K562 (cell line): ENCODE data around the gene RYR3. TPM values are rescaled to one million over a fixed set of nuclear protein-coding genes. Genes with fewer than 3 reads are reported as not detected.

ENCODE experiments used
- ATAC-seq: fragments of 200-7000 bp; cut with Tn5 transposase; 3 replicates; pipeline ENCODE4 v1.9.1; 2020; ENCODE audit warnings: moderate library complexity
- BruUV-seq: library from RNA; stranded (reverse); fragments of 400-500 nt; replicated peaks from 2 replicates; lab custom pipeline; 2021; lab: Mats Ljungman, UMichigan
- CTCF ChIA-PET: fragments of 300-600 bp; formaldehyde crosslinking; extraction: SDS; loops from one replicate; lab custom pipeline; 2021; ENCODE audit warnings: low intra/inter-chr PET ratio; lab: Yijun Ruan, JAX
- POLR2A ChIA-PET: fragments of 300-600, 350-650 bp; sonication (Branson Sonifier 250); formaldehyde crosslinking; extraction: SDS; loops from one replicate; lab custom pipeline; 2021; ENCODE audit warnings: antibody characterized with exemption, inconsistent platforms; lab: Yijun Ruan, JAX
- DNase-seq, 4 experiments: peaks; one replicate each; pipeline versions ENCODE4 v3.0.0 to v3.0.0-alpha.2; 2011 to 2018; ENCODE audit warnings: low spot score in 3 of 4, mixed read lengths in 3 of 4; ENCODE audit errors: extremely low read depth in 1 of 4
- FAIRE-seq: peaks from 2 replicates; lab custom pipeline; 2011; peaks lifted over from hg19 to GRCh38; lab: Jason Lieb, UNC
- H2AFZ ChIP-seq: 2 replicates; pipeline ENCODE4 v1.6.0; 2011; ENCODE audit warnings: low read depth, low read length, control low read depth, inconsistent platforms
- H3K27ac ChIP-seq: fragments of 200-600 bp; 3 replicates; pipeline ENCODE4 v1.8.0; 2011; ENCODE audit warnings: low read depth, mild to moderate bottlenecking, control low read depth, inconsistent platforms, low read length, moderate library complexity, mixed read lengths; ENCODE audit errors: extremely low read depth
- H3K27me3 ChIP-seq, 2 experiments: fragments of 300-600 bp in 1 of 2; 2 replicates in 1 of 2; 3 replicates in 1 of 2; pipeline versions ENCODE4 v1.6.0 to v1.8.0; 2011; ENCODE audit warnings: inconsistent platforms in 2 of 2, low read length in 2 of 2, mild to moderate bottlenecking in 1 of 2, mixed read lengths in 1 of 2, moderate library complexity in 1 of 2; ENCODE audit not compliant: control insufficient read depth in 2 of 2, insufficient read depth in 2 of 2
- H3K36me3 ChIP-seq: fragments of 300-600 bp; 3 replicates; pipeline ENCODE4 v1.8.0; 2011; ENCODE audit warnings: mild to moderate bottlenecking, low read length, inconsistent platforms; ENCODE audit not compliant: control insufficient read depth, insufficient read depth
- H3K4me1 ChIP-seq, 2 experiments: fragments of 200-600 bp in 1 of 2; replicated peaks in 1 of 2; 2 replicates in 1 of 2; 3 replicates in 1 of 2; pipeline versions ENCODE4 v1.5.1 to v1.8.0; 2011; ENCODE audit warnings: inconsistent platforms in 2 of 2, low read length in 2 of 2, mild to moderate bottlenecking in 1 of 2, mixed read lengths in 1 of 2, moderate library complexity in 1 of 2; ENCODE audit not compliant: control insufficient read depth in 2 of 2, insufficient read depth in 2 of 2
- H3K4me2 ChIP-seq: 2 replicates; pipeline ENCODE4 v1.6.1; 2011; ENCODE audit warnings: low read length, control low read depth, inconsistent platforms, mixed read lengths; ENCODE audit not compliant: insufficient read depth
- H3K4me3 ChIP-seq: fragments of 200-600 bp; sonication (generic), shearing (Covaris generic); 2 replicates; pipeline ENCODE4 v1.5.1; 2016; ENCODE audit warnings: control low read depth, inconsistent platforms
- H3K79me2 ChIP-seq: fragments of 200-600 bp; 3 replicates; pipeline ENCODE4 v1.8.0; 2011; ENCODE audit warnings: low read length, inconsistent platforms; ENCODE audit not compliant: control insufficient read depth, insufficient read depth
- H3K9ac ChIP-seq, 2 experiments: 2 replicates each; pipeline versions ENCODE4 v1.6.0 to v1.6.1; 2011; ENCODE audit warnings: low read depth in 2 of 2, low read length in 2 of 2, control low read depth in 1 of 2, inconsistent platforms in 1 of 2, mild to moderate bottlenecking in 1 of 2, mixed read lengths in 1 of 2; ENCODE audit not compliant: insufficient read depth in 1 of 2
- H3K9me1 ChIP-seq: one replicate; pipeline ENCODE4 v1.6.0; 2011; ENCODE audit warnings: inconsistent platforms, mild to moderate bottlenecking, low read length, moderate library complexity; ENCODE audit not compliant: control insufficient read depth, insufficient read depth
- H3K9me3 ChIP-seq: replicated peaks from 2 replicates; pipeline ENCODE4 v1.5.1; 2011; ENCODE audit warnings: low read depth, low read length, inconsistent platforms; ENCODE audit not compliant: control insufficient read depth, insufficient read depth
- H4K20me1 ChIP-seq: replicated peaks from 2 replicates; pipeline ENCODE4 v1.6.1; 2011; ENCODE audit warnings: low read length, inconsistent platforms, mixed read lengths; ENCODE audit not compliant: control insufficient read depth, insufficient read depth
- KAT8 ChIP-seq: fragments of 450-650 bp; IDR thresholded peaks from 2 replicates; pipeline ENCODE4 v1.6.1; 2016; ENCODE audit warnings: low read depth, mild to moderate bottlenecking
- MCM3 ChIP-seq: fragments of 450-650 bp; IDR thresholded peaks from 2 replicates; pipeline ENCODE4 v1.6.1; 2016
- MTA1 ChIP-seq: fragments of 450-650 bp; IDR thresholded peaks from 2 replicates; pipeline ENCODE4 v1.6.1; 2017; ENCODE audit warnings: borderline replicate concordance
- RB1 ChIP-seq: fragments of 450-650 bp; IDR thresholded peaks from 2 replicates; pipeline ENCODE4 v1.6.1; 2017; ENCODE audit warnings: low read depth, mild to moderate bottlenecking
- ZNF217 ChIP-seq: sonication (generic); formaldehyde crosslinking; IDR thresholded peaks from 2 replicates; pipeline ENCODE4 v1.8.0; 2022; ENCODE audit warnings: mild to moderate bottlenecking, missing genetic modification reagents
- ZNF274 ChIP-seq: IDR thresholded peaks from 2 replicates; pipeline ENCODE4 v1.6.1; 2011; ENCODE audit warnings: low read depth, mild to moderate bottlenecking, low read length, moderate library complexity, borderline replicate concordance
- ZNF507 ChIP-seq: conservative IDR thresholded peaks from 2 replicates; pipeline ENCODE4 v1.6.1; 2017; ENCODE audit warnings: missing genetic modification characterization, missing compliant biosample characterization
- WGBS: fragments of 100-300 bp; shearing (Covaris generic); methylation state at CpG from one replicate; pipeline ENCODE4 v1.1.6; 2016; ENCODE audit warnings: low coverage, mixed read lengths; ENCODE audit not compliant: insufficient coverage; ENCODE audit errors: missing lambda C conversion rate; 5-methylcytosine and 5-hydroxymethylcytosine counted together
- in situ Hi-C: fragments of 300-500 bp; cut with MboI; formaldehyde crosslinking; loops from 4 replicates; pipeline ENCODE4 v1.15.0; 2018; ENCODE audit warnings: inconsistent platforms, mixed read lengths
- intact Hi-C: fragments of 100-400 bp; cut with micrococcal nuclease; formaldehyde crosslinking; loops from 2 replicates; pipeline ENCODE4 v1.14.2; 2022
- polyA plus RNA-seq, 8 experiments: library from polyadenylated mRNA; depleted of rRNA in 4 of 8; stranded (reverse) in 5 of 8; unstranded in 3 of 8; fragments of >200 nt; fragmentation: Nextera tagmentation in 2 of 8; fragmentation: Illumina TruSeq in 1 of 8; extraction: Ambion mirVana in 2 of 8; extraction: Trizol in 1 of 8; gene quantifications; 2 replicates each; pipeline versions ENCODE4 v1.2.1 to v1.2.3, GENCODE V29; 2011 to 2014; ENCODE audit warnings: inconsistent platforms in 1 of 8, missing spikeins in 1 of 8
- total RNA-seq, 7 experiments: library from RNA; depleted of rRNA in 6 of 7; stranded (reverse); fragments of >200 nt in 6 of 7; fragmentation: Illumina TruSeq in 2 of 7; extraction: Trizol in 2 of 7; gene quantifications; 2 replicates each; pipeline versions ENCODE4 v1.2.1 to v1.2.3, GENCODE V29; 2011 to 2021; ENCODE audit warnings: low replicate concordance in 1 of 7
- TF ChIP-seq, protein P1 (sequence below): sonication (generic); formaldehyde crosslinking; IDR thresholded peaks from 2 replicates; pipeline ENCODE4 v1.8.1; 2022; ENCODE audit warnings: missing genetic modification reagents
- TF ChIP-seq, protein P2 (sequence below): IDR thresholded peaks from 2 replicates; pipeline ENCODE4 v1.6.1; 2016; ENCODE audit warnings: missing genetic modification characterization, missing compliant biosample characterization
- TF ChIP-seq, protein P3 (sequence below): fragments of 450-650 bp; IDR thresholded peaks from 2 replicates; pipeline ENCODE4 v1.6.1; 2016
- TF ChIP-seq, protein P4 (sequence below): sonication (generic); formaldehyde crosslinking; IDR thresholded peaks from 2 replicates; pipeline ENCODE4 v1.8.0; 2022; ENCODE audit warnings: missing genetic modification reagents, mild to moderate bottlenecking, borderline replicate concordance

Gene RYR3
- total and polyA plus RNA-seq, 9 of the 15 experiments (the other 6 are each of a cell fraction or from before 2014, with no cell fraction given): 0.04 TPM; not detected in 8

DNA sequence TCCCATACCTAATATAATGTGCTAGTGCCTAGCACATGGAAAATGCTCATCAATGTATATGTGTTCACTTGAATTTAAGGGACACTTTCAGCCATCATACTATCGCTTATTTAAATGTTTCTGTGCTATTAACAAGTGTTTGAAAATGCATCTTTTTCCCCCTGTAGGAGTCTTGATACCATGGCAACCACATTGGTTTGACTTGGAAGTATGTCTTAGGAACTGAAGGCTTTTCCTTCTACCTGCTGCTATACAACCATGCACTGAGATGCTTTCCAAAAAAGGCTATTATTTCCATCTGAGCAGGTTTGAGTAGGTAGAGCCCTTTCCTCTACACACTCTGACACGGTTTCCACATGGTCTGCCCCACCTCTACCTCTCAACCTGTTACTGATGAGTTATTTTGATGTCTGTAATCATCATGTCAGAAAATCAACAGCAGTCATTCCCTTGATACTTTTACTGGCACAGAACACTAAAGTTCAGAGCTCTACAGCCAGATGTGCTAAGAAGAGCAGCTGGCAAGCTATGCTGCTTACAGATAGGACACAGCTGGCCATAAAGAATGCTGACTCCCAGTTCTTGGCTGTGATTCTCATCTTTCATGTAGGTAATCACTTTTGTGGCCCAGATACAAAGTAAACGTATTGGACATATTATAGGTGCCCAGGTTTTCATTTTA lies 59.3 kb downstream of the RYR3 start (continued):
- TF ChIP-seq, protein P1, sequence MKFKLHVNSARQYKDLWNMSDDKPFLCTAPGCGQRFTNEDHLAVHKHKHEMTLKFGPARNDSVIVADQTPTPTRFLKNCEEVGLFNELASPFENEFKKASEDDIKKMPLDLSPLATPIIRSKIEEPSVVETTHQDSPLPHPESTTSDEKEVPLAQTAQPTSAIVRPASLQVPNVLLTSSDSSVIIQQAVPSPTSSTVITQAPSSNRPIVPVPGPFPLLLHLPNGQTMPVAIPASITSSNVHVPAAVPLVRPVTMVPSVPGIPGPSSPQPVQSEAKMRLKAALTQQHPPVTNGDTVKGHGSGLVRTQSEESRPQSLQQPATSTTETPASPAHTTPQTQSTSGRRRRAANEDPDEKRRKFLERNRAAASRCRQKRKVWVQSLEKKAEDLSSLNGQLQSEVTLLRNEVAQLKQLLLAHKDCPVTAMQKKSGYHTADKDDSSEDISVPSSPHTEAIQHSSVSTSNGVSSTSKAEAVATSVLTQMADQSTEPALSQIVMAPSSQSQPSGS (CRISPR knock-in tag): no peak

DNA sequence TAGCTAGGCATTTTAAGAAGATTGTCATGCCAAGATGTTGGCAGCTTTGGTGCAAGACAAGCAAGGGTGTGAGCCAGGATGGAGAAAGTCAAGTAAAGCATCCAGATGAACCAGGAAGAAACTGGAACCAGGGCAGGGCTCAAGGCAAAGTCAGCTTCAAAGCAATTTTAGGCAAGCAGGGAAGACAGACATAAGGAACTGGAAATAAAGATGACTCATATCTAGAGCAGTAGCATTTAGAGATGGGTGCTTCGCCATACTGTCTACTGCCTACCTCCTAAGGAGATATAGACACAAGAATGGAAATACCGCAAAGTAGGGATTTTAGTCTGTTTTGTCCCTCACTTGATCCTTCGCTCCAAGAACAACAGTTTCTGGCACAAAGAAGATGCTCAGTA lies 59.9 kb downstream of the RYR3 start:
- ATAC-seq: no peak
- WGBS: 2% methylated on average over 3 of the region's 3 CpGs
- Histone ChIP-seq H3K27me3 (no peaks in the 10 kb centered on the region; a peak in 1 of 5 replicates), H4K20me1 (no peaks in the 10 kb centered on the region), H3K4me2 (no peak overlapping the region), H2AFZ (no peak overlapping the region), H3K9ac (no peak overlapping the region), H3K27ac (no peak overlapping the region), H3K9me1 (no peaks in the 10 kb centered on the region), H3K36me3 (no peaks in the 10 kb centered on the region), H3K4me1 (no peaks in the 10 kb centered on the region), H3K4me3 (no peak overlapping the region), H3K9me3 (no peaks in the 10 kb centered on the region), H3K79me2 (no peaks in the 10 kb centered on the region)
- no TSS peak for BruUV-seq
- CTCF ChIA-PET: no interaction called here
- intact Hi-C loops (no loop called here), in situ Hi-C loops (no loop called here)
- POLR2A ChIA-PET: no interaction called here
- FAIRE-seq: no peak
- DNase-seq: no peak
- TF ChIP-seq KAT8: no peak
- no peak for TF ChIP-seq ZNF507
- no peak for TF ChIP-seq ZNF274
- no peak for TF ChIP-seq MCM3
- TF ChIP-seq, protein P2, sequence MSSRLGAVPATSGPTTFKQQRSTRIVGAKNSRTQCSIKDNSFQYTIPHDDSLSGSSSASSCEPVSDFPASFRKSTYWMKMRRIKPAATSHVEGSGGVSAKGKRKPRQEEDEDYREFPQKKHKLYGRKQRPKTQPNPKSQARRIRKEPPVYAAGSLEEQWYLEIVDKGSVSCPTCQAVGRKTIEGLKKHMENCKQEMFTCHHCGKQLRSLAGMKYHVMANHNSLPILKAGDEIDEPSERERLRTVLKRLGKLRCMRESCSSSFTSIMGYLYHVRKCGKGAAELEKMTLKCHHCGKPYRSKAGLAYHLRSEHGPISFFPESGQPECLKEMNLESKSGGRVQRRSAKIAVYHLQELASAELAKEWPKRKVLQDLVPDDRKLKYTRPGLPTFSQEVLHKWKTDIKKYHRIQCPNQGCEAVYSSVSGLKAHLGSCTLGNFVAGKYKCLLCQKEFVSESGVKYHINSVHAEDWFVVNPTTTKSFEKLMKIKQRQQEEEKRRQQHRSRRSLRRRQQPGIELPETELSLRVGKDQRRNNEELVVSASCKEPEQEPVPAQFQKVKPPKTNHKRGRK (tag): no peak
- TF ChIP-seq, protein P3, sequence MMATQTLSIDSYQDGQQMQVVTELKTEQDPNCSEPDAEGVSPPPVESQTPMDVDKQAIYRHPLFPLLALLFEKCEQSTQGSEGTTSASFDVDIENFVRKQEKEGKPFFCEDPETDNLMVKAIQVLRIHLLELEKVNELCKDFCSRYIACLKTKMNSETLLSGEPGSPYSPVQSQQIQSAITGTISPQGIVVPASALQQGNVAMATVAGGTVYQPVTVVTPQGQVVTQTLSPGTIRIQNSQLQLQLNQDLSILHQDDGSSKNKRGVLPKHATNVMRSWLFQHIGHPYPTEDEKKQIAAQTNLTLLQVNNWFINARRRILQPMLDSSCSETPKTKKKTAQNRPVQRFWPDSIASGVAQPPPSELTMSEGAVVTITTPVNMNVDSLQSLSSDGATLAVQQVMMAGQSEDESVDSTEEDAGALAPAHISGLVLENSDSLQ: no peak
- no peak for TF ChIP-seq MTA1
- TF ChIP-seq, protein P4, sequence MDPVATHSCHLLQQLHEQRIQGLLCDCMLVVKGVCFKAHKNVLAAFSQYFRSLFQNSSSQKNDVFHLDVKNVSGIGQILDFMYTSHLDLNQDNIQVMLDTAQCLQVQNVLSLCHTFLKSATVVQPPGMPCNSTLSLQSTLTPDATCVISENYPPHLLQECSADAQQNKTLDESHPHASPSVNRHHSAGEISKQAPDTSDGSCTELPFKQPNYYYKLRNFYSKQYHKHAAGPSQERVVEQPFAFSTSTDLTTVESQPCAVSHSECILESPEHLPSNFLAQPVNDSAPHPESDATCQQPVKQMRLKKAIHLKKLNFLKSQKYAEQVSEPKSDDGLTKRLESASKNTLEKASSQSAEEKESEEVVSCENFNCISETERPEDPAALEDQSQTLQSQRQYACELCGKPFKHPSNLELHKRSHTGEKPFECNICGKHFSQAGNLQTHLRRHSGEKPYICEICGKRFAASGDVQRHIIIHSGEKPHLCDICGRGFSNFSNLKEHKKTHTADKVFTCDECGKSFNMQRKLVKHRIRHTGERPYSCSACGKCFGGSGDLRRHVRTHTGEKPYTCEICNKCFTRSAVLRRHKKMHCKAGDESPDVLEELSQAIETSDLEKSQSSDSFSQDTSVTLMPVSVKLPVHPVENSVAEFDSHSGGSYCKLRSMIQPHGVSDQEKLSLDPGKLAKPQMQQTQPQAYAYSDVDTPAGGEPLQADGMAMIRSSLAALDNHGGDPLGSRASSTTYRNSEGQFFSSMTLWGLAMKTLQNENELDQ (CRISPR knock-in tag): no peak
- no peak for TF ChIP-seq ZNF217 (CRISPR knock-in tag)
- no peak for TF ChIP-seq RB1
